Measurements from ENCODE around the gene POU3F4.

POU3F4 gene

GRCh38 chrX:83529950-83530349, 21.9 kb downstream of the POU3F4 start:
- H3K36me3 ChIP-seq (ENCODE audit: insufficient read depth, low read length) = no peaks in the 10 kb centered on the region
- no peak overlapping the region for H3K4me3 ChIP-seq (ENCODE audit: low read length)
- no peaks in the 10 kb centered on the region for H3K9me3 ChIP-seq (ENCODE audit: low read length)
- H3K27me3 ChIP-seq (ENCODE audit: insufficient read depth, low read length) = peaks cover 2% of the 10 kb centered on the region
- no peak overlapping the region for H2AFZ ChIP-seq (ENCODE audit: low read depth, low read length)
- H3K4me1 ChIP-seq (ENCODE audit: insufficient read depth, low read length) = no peaks in the 10 kb centered on the region

- H3K27me3 ChIP-seq (ENCODE audit: insufficient read depth, low read length) = peaks cover 2% of the 10 kb centered on the region
- H3K4me3 ChIP-seq (ENCODE audit: low read length) = no peak overlapping the region
- H3K36me3 ChIP-seq (ENCODE audit: insufficient read depth, low read length) = no peaks in the 10 kb centered on the region
- H3K9me3 ChIP-seq (ENCODE audit: low read length) = no peaks in the 10 kb centered on the region
- no peak overlapping the region for H2AFZ ChIP-seq (ENCODE audit: low read depth, low read length)
- H3K4me1 ChIP-seq (ENCODE audit: insufficient read depth, low read length) = no peaks in the 10 kb centered on the region
Measured at GRCh38 chrX:83535417-83536196, 27.5 kb downstream of the POU3F4 start.

Data from neuron (in vitro differentiated cells).